NB4 (cell line): ENCODE measurements around the gene ZSCAN31.

ENCODE experiments used
- MYC ChIP-seq: IDR thresholded peaks from 2 replicates; pipeline ENCODE4 v1.6.1; 2011; ENCODE audit warnings: low read depth, low read length
- POLR2A ChIP-seq: IDR thresholded peaks from 2 replicates; pipeline ENCODE4 v1.6.1; 2011; ENCODE audit warnings: mild to moderate bottlenecking; ENCODE audit not compliant: insufficient read length; ENCODE audit errors: extremely low read depth
- TF ChIP-seq, protein P1 (sequence below): IDR thresholded peaks from one replicate; pipeline ENCODE4 v1.5.1; 2012; ENCODE audit warnings: low read depth, low read length

DNA sequence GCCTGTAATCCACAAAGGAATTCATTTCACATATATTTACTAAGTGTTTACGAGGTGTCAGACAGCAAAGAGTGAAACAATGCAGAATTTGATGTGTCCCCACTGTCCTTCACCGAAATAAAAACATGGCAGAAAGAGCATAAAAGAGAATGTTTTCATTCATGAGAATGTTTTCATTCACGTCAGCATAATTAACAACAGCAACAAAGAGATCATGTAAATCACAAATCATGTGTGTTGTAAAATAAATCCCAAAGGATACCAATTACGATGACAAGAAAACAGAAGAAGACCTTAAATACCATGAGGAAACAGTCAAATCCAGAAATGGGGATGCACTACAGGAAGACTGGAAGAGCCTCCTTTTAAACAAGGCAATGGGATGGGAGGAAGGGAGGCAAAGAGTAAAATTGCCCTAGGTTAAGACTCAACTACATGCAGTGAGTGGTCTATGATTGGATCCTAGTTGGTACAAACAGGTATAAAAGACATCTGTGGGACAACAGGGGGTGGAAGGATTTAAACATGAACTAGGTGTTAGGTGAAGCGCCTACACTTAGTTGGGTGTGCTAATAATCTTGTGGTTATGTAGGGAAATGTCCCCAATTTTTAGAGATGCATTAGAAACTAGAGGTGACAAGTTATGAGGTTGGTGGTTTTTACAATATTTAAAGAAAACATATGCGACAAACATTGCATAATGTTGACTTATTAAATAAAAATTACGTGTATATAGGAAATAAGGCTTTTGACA lies 1.5 kb downstream of the ZSCAN31 start:
- TF ChIP-seq, protein P1, sequence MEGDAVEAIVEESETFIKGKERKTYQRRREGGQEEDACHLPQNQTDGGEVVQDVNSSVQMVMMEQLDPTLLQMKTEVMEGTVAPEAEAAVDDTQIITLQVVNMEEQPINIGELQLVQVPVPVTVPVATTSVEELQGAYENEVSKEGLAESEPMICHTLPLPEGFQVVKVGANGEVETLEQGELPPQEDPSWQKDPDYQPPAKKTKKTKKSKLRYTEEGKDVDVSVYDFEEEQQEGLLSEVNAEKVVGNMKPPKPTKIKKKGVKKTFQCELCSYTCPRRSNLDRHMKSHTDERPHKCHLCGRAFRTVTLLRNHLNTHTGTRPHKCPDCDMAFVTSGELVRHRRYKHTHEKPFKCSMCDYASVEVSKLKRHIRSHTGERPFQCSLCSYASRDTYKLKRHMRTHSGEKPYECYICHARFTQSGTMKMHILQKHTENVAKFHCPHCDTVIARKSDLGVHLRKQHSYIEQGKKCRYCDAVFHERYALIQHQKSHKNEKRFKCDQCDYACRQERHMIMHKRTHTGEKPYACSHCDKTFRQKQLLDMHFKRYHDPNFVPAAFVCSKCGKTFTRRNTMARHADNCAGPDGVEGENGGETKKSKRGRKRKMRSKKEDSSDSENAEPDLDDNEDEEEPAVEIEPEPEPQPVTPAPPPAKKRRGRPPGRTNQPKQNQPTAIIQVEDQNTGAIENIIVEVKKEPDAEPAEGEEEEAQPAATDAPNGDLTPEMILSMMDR: no peak
- TF ChIP-seq POLR2A (no peak), MYC (no peak)
